HepG2 (cell line): ENCODE results near the gene TMEM258. TPM values are rescaled to one million over a fixed set of nuclear protein-coding genes. Genes with fewer than 3 reads are reported as not detected.

Experiments used
- EEA1 ChIP-seq: sonication (generic); formaldehyde crosslinking; IDR thresholded peaks from 2 replicates; pipeline ENCODE4 v1.5.1; 2020; ENCODE audit warnings: mild to moderate bottlenecking, missing genetic modification reagents, borderline replicate concordance
- KLF13 ChIP-seq: sonication (generic); formaldehyde crosslinking; IDR thresholded peaks from 2 replicates; pipeline ENCODE4 v1.4.0; 2020; ENCODE audit warnings: mild to moderate bottlenecking, missing genetic modification reagents
- MED1 ChIP-seq: sonication (generic); formaldehyde crosslinking; IDR thresholded peaks from 2 replicates; pipeline ENCODE4 v1.4.0; 2020; ENCODE audit warnings: missing genetic modification reagents
- RAD21 ChIP-seq: fragments of 450-650 bp; formaldehyde crosslinking; IDR thresholded peaks from 2 replicates; pipeline ENCODE4 v1.5.0; 2020; ENCODE audit warnings: mild to moderate bottlenecking
- RBM39 ChIP-seq: fragments of 200-400 bp; formaldehyde crosslinking; IDR thresholded peaks from one replicate; pipeline ENCODE4 v1.6.1; 2018; ENCODE audit warnings: antibody characterized with exemption, mild to moderate bottlenecking, low read depth, low read length; ENCODE audit not compliant: poor library complexity, severe bottlenecking
- SMC3 ChIP-seq: IDR thresholded peaks from 2 replicates; pipeline ENCODE4 v1.6.1; 2011; ENCODE audit warnings: low read length, improper control_type of control experiment
- U2AF1 ChIP-seq: fragments of 200-400 bp; formaldehyde crosslinking; optimal IDR thresholded peaks from 2 replicates; pipeline ENCODE3; 2017; ENCODE audit warnings: mild to moderate bottlenecking, low read depth, low read length
- ZBTB8A ChIP-seq: sonication (generic); formaldehyde crosslinking; IDR thresholded peaks from 2 replicates; pipeline ENCODE4 v1.4.0; 2020; ENCODE audit warnings: mild to moderate bottlenecking, low read depth, missing genetic modification reagents, borderline replicate concordance
- ZNF251 ChIP-seq: sonication (generic); formaldehyde crosslinking; IDR thresholded peaks from 2 replicates; pipeline ENCODE4 v1.9.0; 2021; ENCODE audit warnings: mild to moderate bottlenecking, missing genetic modification reagents
- ZNF660 ChIP-seq: sonication (generic); formaldehyde crosslinking; IDR thresholded peaks from 2 replicates; pipeline ENCODE4 v1.5.1; 2020; ENCODE audit warnings: mild to moderate bottlenecking, low read depth, missing genetic modification reagents, borderline replicate concordance
- ZNF772 ChIP-seq: sonication (generic); formaldehyde crosslinking; IDR thresholded peaks from 2 replicates; pipeline ENCODE4 v1.5.0; 2020; ENCODE audit warnings: mild to moderate bottlenecking, missing genetic modification reagents
- ZNF816 ChIP-seq: sonication (generic); formaldehyde crosslinking; IDR thresholded peaks from 2 replicates; pipeline ENCODE4 v1.8.0; 2022; ENCODE audit warnings: missing genetic modification reagents, mild to moderate bottlenecking, borderline replicate concordance
- polyA plus RNA-seq, 8 experiments: library from polyadenylated mRNA; depleted of rRNA in 3 of 8; stranded (reverse) in 7 of 8; unstranded in 1 of 8; fragments of >200 nt; fragmentation: Illumina TruSeq in 4 of 8; extraction: Trizol in 4 of 8; gene quantifications; 2 replicates each; pipeline versions ENCODE4 v1.2.1 to v1.2.3, GENCODE V29; 2011 to 2016; ENCODE audit warnings: low read depth in 4 of 8, missing spikeins in 1 of 8, mixed read lengths in 1 of 8; ENCODE audit not compliant: insufficient read depth in 1 of 8
- total RNA-seq, 5 experiments: library from RNA; depleted of rRNA; stranded (reverse); fragments of >200 nt; fragmentation: Illumina TruSeq; extraction: Trizol; gene quantifications; 2 replicates each; pipeline ENCODE4 v1.2.3, GENCODE V29; 2016; ENCODE audit warnings: low read depth in 1 of 5
- TF ChIP-seq, protein P1 (sequence below): sonication (generic); formaldehyde crosslinking; IDR thresholded peaks from 2 replicates; pipeline ENCODE4 v1.4.0; 2020; ENCODE audit warnings: missing genetic modification reagents
- TF ChIP-seq, protein P2 (sequence below): sonication (generic); formaldehyde crosslinking; IDR thresholded peaks from 2 replicates; pipeline ENCODE4 v1.8.0; 2022; ENCODE audit warnings: mild to moderate bottlenecking, missing genetic modification reagents, moderate library complexity
- TF ChIP-seq, protein P3 (sequence below): IDR thresholded peaks from 2 replicates; pipeline ENCODE4 v1.6.1; 2012; ENCODE audit warnings: low read length, improper control_type of control experiment
- TF ChIP-seq, protein P4 (sequence below): sonication (generic); formaldehyde crosslinking; IDR thresholded peaks from 2 replicates; pipeline ENCODE4 v1.5.0; 2020; ENCODE audit warnings: mild to moderate bottlenecking, missing genetic modification reagents

The TMEM258 gene
- total and polyA plus RNA-seq, 2 of the 13 experiments (the other 11 are each of a cell fraction or from before 2014, with no cell fraction given), result 175 to 424 TPM

DNA sequence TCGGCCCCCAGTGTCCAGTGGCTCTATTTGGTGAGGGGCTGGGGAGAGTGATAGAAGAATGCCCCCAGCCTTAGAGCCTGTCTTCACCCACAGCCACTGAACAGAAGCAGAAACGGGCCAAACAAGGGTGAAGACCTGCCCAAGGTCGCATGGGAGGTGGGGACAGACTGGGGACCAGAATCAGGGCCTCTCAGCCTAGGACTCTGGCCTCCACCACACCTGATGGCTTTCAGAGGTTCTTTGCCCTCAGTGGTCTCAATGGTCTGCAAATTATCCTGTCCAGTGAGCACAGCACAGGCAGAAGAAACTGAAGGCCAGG lies 44.5 kb downstream of the TMEM258 start (continued):
- TF ChIP-seq, protein P1, sequence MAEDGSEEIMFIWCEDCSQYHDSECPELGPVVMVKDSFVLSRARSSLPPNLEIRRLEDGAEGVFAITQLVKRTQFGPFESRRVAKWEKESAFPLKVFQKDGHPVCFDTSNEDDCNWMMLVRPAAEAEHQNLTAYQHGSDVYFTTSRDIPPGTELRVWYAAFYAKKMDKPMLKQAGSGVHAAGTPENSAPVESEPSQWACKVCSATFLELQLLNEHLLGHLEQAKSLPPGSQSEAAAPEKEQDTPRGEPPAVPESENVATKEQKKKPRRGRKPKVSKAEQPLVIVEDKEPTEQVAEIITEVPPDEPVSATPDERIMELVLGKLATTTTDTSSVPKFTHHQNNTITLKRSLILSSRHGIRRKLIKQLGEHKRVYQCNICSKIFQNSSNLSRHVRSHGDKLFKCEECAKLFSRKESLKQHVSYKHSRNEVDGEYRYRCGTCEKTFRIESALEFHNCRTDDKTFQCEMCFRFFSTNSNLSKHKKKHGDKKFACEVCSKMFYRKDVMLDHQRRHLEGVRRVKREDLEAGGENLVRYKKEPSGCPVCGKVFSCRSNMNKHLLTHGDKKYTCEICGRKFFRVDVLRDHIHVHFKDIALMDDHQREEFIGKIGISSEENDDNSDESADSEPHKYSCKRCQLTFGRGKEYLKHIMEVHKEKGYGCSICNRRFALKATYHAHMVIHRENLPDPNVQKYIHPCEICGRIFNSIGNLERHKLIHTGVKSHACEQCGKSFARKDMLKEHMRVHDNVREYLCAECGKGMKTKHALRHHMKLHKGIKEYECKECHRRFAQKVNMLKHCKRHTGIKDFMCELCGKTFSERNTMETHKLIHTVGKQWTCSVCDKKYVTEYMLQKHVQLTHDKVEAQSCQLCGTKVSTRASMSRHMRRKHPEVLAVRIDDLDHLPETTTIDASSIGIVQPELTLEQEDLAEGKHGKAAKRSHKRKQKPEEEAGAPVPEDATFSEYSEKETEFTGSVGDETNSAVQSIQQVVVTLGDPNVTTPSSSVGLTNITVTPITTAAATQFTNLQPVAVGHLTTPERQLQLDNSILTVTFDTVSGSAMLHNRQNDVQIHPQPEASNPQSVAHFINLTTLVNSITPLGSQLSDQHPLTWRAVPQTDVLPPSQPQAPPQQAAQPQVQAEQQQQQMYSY (CRISPR knock-in tag), result no peak
- TF ChIP-seq KLF13 (no peak; the same call in 1 of the 2 replicates), RAD21 (CRISPR knock-in tag) (no peak), U2AF1 (no peak), EEA1 (no peak), RBM39 (no peak), MED1 (CRISPR knock-in tag) (0 out of 2 replicates have a peak, but pooled peaks have one; percentile 1), ZNF660 (CRISPR knock-in tag) (no peak), ZNF251 (CRISPR knock-in tag) (no peak), ZNF816 (CRISPR knock-in tag) (no peak), ZBTB8A (CRISPR knock-in tag) (no peak), ZNF772 (peak; percentile 17; the same call in 1 of the 2 replicates), SMC3 (no peak)
- TF ChIP-seq, protein P2, sequence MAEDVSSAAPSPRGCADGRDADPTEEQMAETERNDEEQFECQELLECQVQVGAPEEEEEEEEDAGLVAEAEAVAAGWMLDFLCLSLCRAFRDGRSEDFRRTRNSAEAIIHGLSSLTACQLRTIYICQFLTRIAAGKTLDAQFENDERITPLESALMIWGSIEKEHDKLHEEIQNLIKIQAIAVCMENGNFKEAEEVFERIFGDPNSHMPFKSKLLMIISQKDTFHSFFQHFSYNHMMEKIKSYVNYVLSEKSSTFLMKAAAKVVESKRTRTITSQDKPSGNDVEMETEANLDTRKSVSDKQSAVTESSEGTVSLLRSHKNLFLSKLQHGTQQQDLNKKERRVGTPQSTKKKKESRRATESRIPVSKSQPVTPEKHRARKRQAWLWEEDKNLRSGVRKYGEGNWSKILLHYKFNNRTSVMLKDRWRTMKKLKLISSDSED (CRISPR knock-in tag), result no peak
- TF ChIP-seq, protein P3, sequence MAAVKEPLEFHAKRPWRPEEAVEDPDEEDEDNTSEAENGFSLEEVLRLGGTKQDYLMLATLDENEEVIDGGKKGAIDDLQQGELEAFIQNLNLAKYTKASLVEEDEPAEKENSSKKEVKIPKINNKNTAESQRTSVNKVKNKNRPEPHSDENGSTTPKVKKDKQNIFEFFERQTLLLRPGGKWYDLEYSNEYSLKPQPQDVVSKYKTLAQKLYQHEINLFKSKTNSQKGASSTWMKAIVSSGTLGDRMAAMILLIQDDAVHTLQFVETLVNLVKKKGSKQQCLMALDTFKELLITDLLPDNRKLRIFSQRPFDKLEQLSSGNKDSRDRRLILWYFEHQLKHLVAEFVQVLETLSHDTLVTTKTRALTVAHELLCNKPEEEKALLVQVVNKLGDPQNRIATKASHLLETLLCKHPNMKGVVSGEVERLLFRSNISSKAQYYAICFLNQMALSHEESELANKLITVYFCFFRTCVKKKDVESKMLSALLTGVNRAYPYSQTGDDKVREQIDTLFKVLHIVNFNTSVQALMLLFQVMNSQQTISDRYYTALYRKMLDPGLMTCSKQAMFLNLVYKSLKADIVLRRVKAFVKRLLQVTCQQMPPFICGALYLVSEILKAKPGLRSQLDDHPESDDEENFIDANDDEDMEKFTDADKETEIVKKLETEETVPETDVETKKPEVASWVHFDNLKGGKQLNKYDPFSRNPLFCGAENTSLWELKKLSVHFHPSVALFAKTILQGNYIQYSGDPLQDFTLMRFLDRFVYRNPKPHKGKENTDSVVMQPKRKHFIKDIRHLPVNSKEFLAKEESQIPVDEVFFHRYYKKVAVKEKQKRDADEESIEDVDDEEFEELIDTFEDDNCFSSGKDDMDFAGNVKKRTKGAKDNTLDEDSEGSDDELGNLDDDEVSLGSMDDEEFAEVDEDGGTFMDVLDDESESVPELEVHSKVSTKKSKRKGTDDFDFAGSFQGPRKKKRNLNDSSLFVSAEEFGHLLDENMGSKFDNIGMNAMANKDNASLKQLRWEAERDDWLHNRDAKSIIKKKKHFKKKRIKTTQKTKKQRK, result no peak
- TF ChIP-seq, protein P4, sequence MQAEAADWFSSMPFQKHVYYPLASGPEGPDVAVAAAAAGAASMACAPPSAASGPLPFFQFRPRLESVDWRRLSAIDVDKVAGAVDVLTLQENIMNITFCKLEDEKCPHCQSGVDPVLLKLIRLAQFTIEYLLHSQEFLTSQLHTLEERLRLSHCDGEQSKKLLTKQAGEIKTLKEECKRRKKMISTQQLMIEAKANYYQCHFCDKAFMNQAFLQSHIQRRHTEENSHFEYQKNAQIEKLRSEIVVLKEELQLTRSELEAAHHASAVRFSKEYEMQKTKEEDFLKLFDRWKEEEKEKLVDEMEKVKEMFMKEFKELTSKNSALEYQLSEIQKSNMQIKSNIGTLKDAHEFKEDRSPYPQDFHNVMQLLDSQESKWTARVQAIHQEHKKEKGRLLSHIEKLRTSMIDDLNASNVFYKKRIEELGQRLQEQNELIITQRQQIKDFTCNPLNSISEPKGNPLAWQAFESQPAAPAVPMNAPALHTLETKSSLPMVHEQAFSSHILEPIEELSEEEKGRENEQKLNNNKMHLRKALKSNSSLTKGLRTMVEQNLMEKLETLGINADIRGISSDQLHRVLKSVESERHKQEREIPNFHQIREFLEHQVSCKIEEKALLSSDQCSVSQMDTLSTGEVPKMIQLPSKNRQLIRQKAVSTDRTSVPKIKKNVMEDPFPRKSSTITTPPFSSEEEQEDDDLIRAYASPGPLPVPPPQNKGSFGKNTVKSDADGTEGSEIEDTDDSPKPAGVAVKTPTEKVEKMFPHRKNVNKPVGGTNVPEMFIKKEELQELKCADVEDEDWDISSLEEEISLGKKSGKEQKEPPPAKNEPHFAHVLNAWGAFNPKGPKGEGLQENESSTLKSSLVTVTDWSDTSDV (CRISPR knock-in tag), result no peak
